HepG2 (cell line): Measurements from ENCODE around the gene TAS1R1. TPM values are rescaled to one million over a fixed set of nuclear protein-coding genes. Genes with fewer than 3 reads are reported as not detected.
"Not testable (repeated sequence)": the region's sequence is repeated elsewhere in the genome, so short reads cannot be mapped to it uniquely, and the experiment has no call there.

Experiments used
- ATAC-seq: fragments of 200-7000 bp; cut with Tn5 transposase; 3 replicates; pipeline ENCODE4 v1.9.1; 2020; ENCODE audit warnings: mild to moderate bottlenecking, moderate library complexity
- BruUV-seq: library from RNA; stranded (reverse); fragments of 400-500 nt; replicated peaks from 2 replicates; lab custom pipeline; 2021; lab: Mats Ljungman, UMichigan
- CTCF ChIA-PET: fragments of 300-600 bp; formaldehyde crosslinking; extraction: SDS; loops from one replicate; lab custom pipeline; 2021; ENCODE audit warnings: low total read pairs, inconsistent platforms, low intra/inter-chr PET ratio; lab: Yijun Ruan, JAX
- POLR2A ChIA-PET: fragments of 350-600 bp; sonication (Branson Sonifier 250); formaldehyde crosslinking; loops from one replicate; lab custom pipeline; 2020; ENCODE audit warnings: antibody characterized with exemption, inconsistent platforms; lab: Yijun Ruan, JAX
- DNase-seq: peaks from one replicate; pipeline ENCODE4 v3.0.0-alpha.2; 2015; ENCODE audit warnings: low spot score
- FAIRE-seq: peaks from 3 replicates; lab custom pipeline; 2011; peaks lifted over from hg19 to GRCh38; lab: Jason Lieb, UNC
- H2AFZ ChIP-seq: one replicate; pipeline ENCODE4 v1.6.1; 2011; ENCODE audit warnings: low read length, inconsistent platforms
- H3K27ac ChIP-seq: fragments of 300-600 bp; 3 replicates; pipeline ENCODE4 v1.8.0; 2011; ENCODE audit warnings: mixed run types, mild to moderate bottlenecking, mixed read lengths, low read length, inconsistent platforms; ENCODE audit not compliant: insufficient read depth; ENCODE audit errors: extremely low read length
- H3K27me3 ChIP-seq, 2 experiments: fragments of 200-600 bp in 1 of 2; 2 replicates in 1 of 2; 3 replicates in 1 of 2; pipeline versions ENCODE4 v1.6.0 to v1.8.0; 2011; ENCODE audit warnings: low read length in 2 of 2, mild to moderate bottlenecking in 2 of 2, moderate library complexity in 2 of 2, inconsistent platforms in 1 of 2; ENCODE audit not compliant: insufficient read depth in 2 of 2, control insufficient read depth in 1 of 2
- H3K36me3 ChIP-seq, 2 experiments: fragments of 200-600 bp in 1 of 2; replicated peaks in 1 of 2; 2 replicates in 1 of 2; 3 replicates in 1 of 2; pipeline versions ENCODE4 v1.5.1 to v1.8.0; 2011; ENCODE audit warnings: low read length in 2 of 2, inconsistent platforms in 1 of 2; ENCODE audit not compliant: insufficient read depth in 2 of 2, control insufficient read depth in 1 of 2
- H3K4me1 ChIP-seq: 2 replicates; pipeline ENCODE4 v1.5.1; 2012; ENCODE audit warnings: low read length, inconsistent platforms; ENCODE audit not compliant: insufficient read depth
- H3K4me2 ChIP-seq: 2 replicates; pipeline ENCODE4 v1.6.0; 2011; ENCODE audit warnings: low read depth, low read length, inconsistent platforms
- H3K4me3 ChIP-seq, 3 experiments: fragments of 200-600 bp in 1 of 3; sonication (generic), shearing (Covaris generic) in 1 of 3; replicated peaks in 1 of 3; 2 replicates each; pipeline ENCODE4 v1.5.1; 2011 to 2016; ENCODE audit warnings: low read length in 3 of 3, inconsistent platforms in 2 of 3, low read depth in 2 of 3, mild to moderate bottlenecking in 2 of 3, control low read depth in 1 of 3, mixed read lengths in 1 of 3; ENCODE audit not compliant: insufficient read depth in 1 of 3
- H3K79me2 ChIP-seq: one replicate; pipeline ENCODE4 v1.6.1; 2011; ENCODE audit warnings: low read length, inconsistent platforms; ENCODE audit not compliant: insufficient read depth
- H3K9ac ChIP-seq: 2 replicates; pipeline ENCODE4 v1.6.0; 2011; ENCODE audit warnings: mild to moderate bottlenecking, low read depth, low read length, inconsistent platforms; ENCODE audit not compliant: insufficient read depth
- H3K9me3 ChIP-seq: 2 replicates; pipeline ENCODE4 v1.5.1; 2012; ENCODE audit warnings: mild to moderate bottlenecking, low read length
- H4K20me1 ChIP-seq: 2 replicates; pipeline ENCODE4 v1.6.0; 2011; ENCODE audit warnings: inconsistent platforms, mild to moderate bottlenecking, low read length, moderate library complexity; ENCODE audit not compliant: insufficient read depth
- CBX2 ChIP-seq, 2 experiments: fragments of 200-600 bp in 1 of 2; sonication (generic); formaldehyde crosslinking in 1 of 2; IDR thresholded peaks; 2 replicates each; pipeline versions ENCODE4 v1.7.0 to v1.8.1; 2018 to 2022; ENCODE audit warnings: low read depth in 2 of 2, low read length in 1 of 2, mild to moderate bottlenecking in 1 of 2, missing genetic modification reagents in 1 of 2
- CBX5 ChIP-seq: sonication (generic); formaldehyde crosslinking; IDR thresholded peaks from 2 replicates; pipeline ENCODE4 v1.4.0; 2020; ENCODE audit warnings: missing genetic modification reagents, borderline replicate concordance
- KDM6A ChIP-seq: IDR thresholded peaks from 2 replicates; pipeline ENCODE4 v1.6.1; 2016; ENCODE audit warnings: low read depth
- PLRG1 ChIP-seq: fragments of 450-650 bp; conservative IDR thresholded peaks from 2 replicates; pipeline ENCODE4 v1.6.1; 2016
- RAD21 ChIP-seq: fragments of 450-650 bp; formaldehyde crosslinking; IDR thresholded peaks from 2 replicates; pipeline ENCODE4 v1.5.0; 2020; ENCODE audit warnings: mild to moderate bottlenecking
- RXRA ChIP-seq: sonication (generic); formaldehyde crosslinking; IDR thresholded peaks from 2 replicates; pipeline ENCODE4 v1.5.1; 2020; ENCODE audit warnings: missing genetic modification reagents
- YEATS4 ChIP-seq: sonication (generic); formaldehyde crosslinking; IDR thresholded peaks from 2 replicates; pipeline ENCODE4 v1.4.0; 2020; ENCODE audit warnings: missing genetic modification reagents, borderline replicate concordance
- ZBTB7B ChIP-seq: sonication (generic); formaldehyde crosslinking; IDR thresholded peaks from 2 replicates; pipeline ENCODE4 v1.4.0; 2020; ENCODE audit warnings: missing genetic modification reagents
- ZNF3 ChIP-seq: IDR thresholded peaks from 2 replicates; pipeline ENCODE4 v1.7.0; 2017; ENCODE audit warnings: inconsistent platforms
- ZNF605 ChIP-seq: sonication (generic); formaldehyde crosslinking; IDR thresholded peaks from 2 replicates; pipeline ENCODE4 v1.8.0; 2022; ENCODE audit warnings: mild to moderate bottlenecking, missing genetic modification reagents
- ZNF770 ChIP-seq: sonication (generic); formaldehyde crosslinking; IDR thresholded peaks from 2 replicates; pipeline ENCODE4 v1.5.0; 2020; ENCODE audit warnings: mild to moderate bottlenecking, missing genetic modification reagents
- WGBS: methylation state at CpG from one replicate; pipeline ENCODE4 v1.1.6; 2017; ENCODE audit warnings: low lambda C conversion rate; 5-methylcytosine and 5-hydroxymethylcytosine counted together
- in situ Hi-C: cut with HindIII; loops from 2 replicates; pipeline ENCODE4 v1.10.0; 2017; ENCODE audit warnings: low pct_unique_long_range_greater_than_20kb; ENCODE audit not compliant: extremely low pct_ligation_motif_present
- intact Hi-C: fragments of 100-400 bp; cut with micrococcal nuclease; formaldehyde crosslinking; loops from one replicate; pipeline ENCODE4 v1.10.0; 2022; ENCODE audit not compliant: unreplicated experiment
- polyA plus RNA-seq, 8 experiments: library from polyadenylated mRNA; depleted of rRNA in 3 of 8; stranded (reverse) in 7 of 8; unstranded in 1 of 8; fragments of >200 nt; fragmentation: Illumina TruSeq in 4 of 8; extraction: Trizol in 4 of 8; gene quantifications; 2 replicates each; pipeline versions ENCODE4 v1.2.1 to v1.2.3, GENCODE V29; 2011 to 2016; ENCODE audit warnings: low read depth in 4 of 8, missing spikeins in 1 of 8, mixed read lengths in 1 of 8; ENCODE audit not compliant: insufficient read depth in 1 of 8
- total RNA-seq, 5 experiments: library from RNA; depleted of rRNA; stranded (reverse); fragments of >200 nt; fragmentation: Illumina TruSeq; extraction: Trizol; gene quantifications; 2 replicates each; pipeline ENCODE4 v1.2.3, GENCODE V29; 2016; ENCODE audit warnings: low read depth in 1 of 5
- TF ChIP-seq, protein P1 (sequence below): IDR thresholded peaks from 2 replicates; pipeline ENCODE4 v1.6.1; 2016; ENCODE audit warnings: low read depth, borderline replicate concordance
- TF ChIP-seq, protein P2 (sequence below): sonication (generic); formaldehyde crosslinking; IDR thresholded peaks from 2 replicates; pipeline ENCODE4 v1.8.0; 2022; ENCODE audit warnings: missing genetic modification reagents, mild to moderate bottlenecking, borderline replicate concordance

Gene TAS1R1
- total and polyA plus RNA-seq, 2 of the 13 experiments (the other 11 are each of a cell fraction or from before 2014, with no cell fraction given), result 1.4 to 1.6 TPM

DNA sequence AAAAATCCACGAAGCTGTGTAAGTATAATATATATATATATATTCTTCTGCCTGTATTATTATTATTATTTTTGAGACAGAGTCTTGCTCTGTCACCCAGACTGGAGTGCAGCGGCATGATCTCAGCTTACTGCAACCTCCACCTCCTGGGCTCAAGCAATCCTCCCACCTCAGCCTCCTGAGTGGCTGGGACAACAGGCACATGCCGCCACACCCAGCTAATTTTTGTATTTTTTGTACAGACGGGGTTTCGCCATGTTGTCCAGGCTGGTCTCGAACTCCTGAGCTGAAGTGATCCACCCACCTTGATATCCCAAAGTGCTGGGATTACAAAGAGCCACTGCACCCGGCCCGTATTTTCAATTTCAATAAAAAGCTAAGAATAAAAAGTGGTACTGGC lies 44.9 kb downstream of the TAS1R1 start:
- CTCF ChIA-PET, ATAC-seq, H2AFZ ChIP-seq, FAIRE-seq, DNase-seq, H3K9me3 ChIP-seq, in situ Hi-C loops, H3K27me3 ChIP-seq, BruUV-seq: not testable (repeated sequence)
- Histone ChIP-seq H4K20me1 (peaks cover 57% of the 10 kb centered on the region), H3K27ac (peak overlapping the region; percentile 100), H3K9ac (peak overlapping the region; percentile 87; the same call in 1 of the 2 replicates), H3K36me3 (peaks cover 23 to 45% of the 10 kb centered on the region in 2 experiments), H3K4me3 (peak overlapping the region; percentile 77 to 93 (median 92)), H3K79me2 (peaks cover 59% of the 10 kb centered on the region), H3K4me1 (peaks cover 46% of the 10 kb centered on the region), H3K4me2 (peak overlapping the region; percentile 97)
- intact Hi-C loops, result loop anchor here (2.0 kb wide), 1 partner anchor 21 kb away; the partner anchor contains the start of gene ZBTB48
- POLR2A ChIA-PET, result interaction anchor here (1.3 to 7.1 kb wide), 6 partner anchors 8 to 46 kb away, joined by 5 to 113 read pairs (median 22); partner anchors contain the start of genes NOL9, PHF13, TAS1R1 and ZBTB48
- 0 out of 2 replicates have a peak, but pooled peaks have one; percentile 4 for TF ChIP-seq ZNF605 (CRISPR knock-in tag)
- peak; percentile 70 for TF ChIP-seq ZNF770 (CRISPR knock-in tag)
- WGBS, result 48% methylated on average over 8 of the region's 8 CpGs

DNA sequence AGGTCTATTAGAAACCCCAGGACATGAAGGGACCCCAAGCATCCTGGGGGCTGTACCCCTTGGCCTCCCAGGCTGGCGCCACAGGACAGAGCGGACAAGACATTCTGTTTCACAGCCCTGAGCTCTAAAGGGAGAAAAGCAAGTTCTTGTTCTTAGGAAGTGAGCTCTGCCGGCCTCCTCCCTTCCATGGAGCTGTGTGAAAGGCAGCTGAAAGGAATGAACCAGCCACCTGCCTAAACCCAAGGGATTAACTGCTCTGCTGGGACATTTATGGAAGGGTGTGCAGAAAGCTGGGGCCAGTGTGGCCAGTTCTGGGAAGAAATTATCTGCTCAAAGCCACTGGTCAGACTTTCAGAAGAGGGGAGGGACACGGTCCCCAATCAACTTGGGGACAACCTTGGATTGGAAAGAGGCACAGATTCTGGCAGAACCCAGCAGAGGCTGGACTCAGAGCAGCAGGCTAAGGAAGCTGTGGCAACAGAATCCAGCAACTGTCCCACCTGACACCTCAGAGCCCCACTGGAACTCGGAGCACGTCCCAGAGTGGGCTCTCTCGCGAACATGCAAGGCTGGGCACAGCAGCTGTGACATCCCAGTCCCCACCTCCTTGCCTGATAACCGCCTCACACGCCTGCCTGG lies 45.4 kb downstream of the TAS1R1 start:
- POLR2A ChIA-PET, result interaction anchor here (1.3 to 7.1 kb wide), 8 partner anchors 9 to 110 kb away, joined by 4 to 113 read pairs (median 6); partner anchors contain the start of genes NOL9, PHF13, PLEKHG5 and TAS1R1
- FAIRE-seq (no peak), DNase-seq (no peak), ATAC-seq (no peak)
- 24% methylated on average over 8 of the region's 10 CpGs for WGBS
- Histone ChIP-seq H4K20me1 (peaks cover 51% of the 10 kb centered on the region), H3K27ac (peak overlapping the region; percentile 100), H3K4me1 (peaks cover 52% of the 10 kb centered on the region), H3K36me3 (peaks cover 22 to 39% of the 10 kb centered on the region in 2 experiments), H3K9ac (peak overlapping the region; percentile 87), H3K79me2 (peaks cover 56% of the 10 kb centered on the region), H3K9me3 (no peaks in the 10 kb centered on the region), H3K4me3 (peak overlapping the region; percentile 77 to 93 (median 92)), H2AFZ (no peak overlapping the region), H3K27me3 (no peaks in the 10 kb centered on the region; a peak in 1 of 5 replicates), H3K4me2 (peak overlapping the region; percentile 97)
- in situ Hi-C loops (no loop called here), intact Hi-C loops (loop anchor here (2.0 kb wide), 1 partner anchor 22 kb away; the partner anchor contains the start of gene ZBTB48)
- CTCF ChIA-PET, result no interaction called here
- TSS peak; percentile 39 for BruUV-seq
- no peak for TF ChIP-seq PLRG1
- TF ChIP-seq YEATS4, result no peak
- 0 out of 2 replicates have a peak, but pooled peaks have one; percentile 2 for TF ChIP-seq CBX5
- no peak for TF ChIP-seq ZNF3
- TF ChIP-seq, protein P1, sequence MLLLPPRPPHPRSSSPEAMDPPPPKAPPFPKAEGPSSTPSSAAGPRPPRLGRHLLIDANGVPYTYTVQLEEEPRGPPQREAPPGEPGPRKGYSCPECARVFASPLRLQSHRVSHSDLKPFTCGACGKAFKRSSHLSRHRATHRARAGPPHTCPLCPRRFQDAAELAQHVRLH (CRISPR knock-in tag), result no peak
- peak; percentile 10; the same call in 1 of the 2 replicates for TF ChIP-seq RAD21 (CRISPR knock-in tag)
- TF ChIP-seq CBX2 (IDR thresholded peaks at IDR 0.05; ENCODE audit: low read depth, low read length), result no peak
- TF ChIP-seq CBX2 (CRISPR knock-in tag; IDR thresholded peaks at IDR 0.05; ENCODE audit: low read depth), result peak; percentile 75; the same call in 1 of the 2 replicates
- no peak for TF ChIP-seq KDM6A (CRISPR knock-in tag)
- TF ChIP-seq, protein P2, sequence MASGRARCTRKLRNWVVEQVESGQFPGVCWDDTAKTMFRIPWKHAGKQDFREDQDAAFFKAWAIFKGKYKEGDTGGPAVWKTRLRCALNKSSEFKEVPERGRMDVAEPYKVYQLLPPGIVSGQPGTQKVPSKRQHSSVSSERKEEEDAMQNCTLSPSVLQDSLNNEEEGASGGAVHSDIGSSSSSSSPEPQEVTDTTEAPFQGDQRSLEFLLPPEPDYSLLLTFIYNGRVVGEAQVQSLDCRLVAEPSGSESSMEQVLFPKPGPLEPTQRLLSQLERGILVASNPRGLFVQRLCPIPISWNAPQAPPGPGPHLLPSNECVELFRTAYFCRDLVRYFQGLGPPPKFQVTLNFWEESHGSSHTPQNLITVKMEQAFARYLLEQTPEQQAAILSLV, result 0 out of 2 replicates have a peak, but pooled peaks have one; percentile 45
- TF ChIP-seq ZBTB7B (CRISPR knock-in tag), result 0 out of 2 replicates have a peak, but pooled peaks have one; percentile 27
- TF ChIP-seq RXRA (CRISPR knock-in tag), result 0 out of 2 replicates have a peak, but pooled peaks have one; percentile 23
